ENCODE data around the gene CTXN1. TPM values are rescaled to one million over a fixed set of nuclear protein-coding genes. Genes with fewer than 3 reads are reported as not detected.
A peak's percentile ranks its signal among the peaks of the same experiment; 100 is the strongest.

CTXN1 gene
- total and polyA plus RNA-seq, 2 of the 4 experiments (the other 2 are of a cell fraction) = 0.36 to 7.4 TPM

DNA sequence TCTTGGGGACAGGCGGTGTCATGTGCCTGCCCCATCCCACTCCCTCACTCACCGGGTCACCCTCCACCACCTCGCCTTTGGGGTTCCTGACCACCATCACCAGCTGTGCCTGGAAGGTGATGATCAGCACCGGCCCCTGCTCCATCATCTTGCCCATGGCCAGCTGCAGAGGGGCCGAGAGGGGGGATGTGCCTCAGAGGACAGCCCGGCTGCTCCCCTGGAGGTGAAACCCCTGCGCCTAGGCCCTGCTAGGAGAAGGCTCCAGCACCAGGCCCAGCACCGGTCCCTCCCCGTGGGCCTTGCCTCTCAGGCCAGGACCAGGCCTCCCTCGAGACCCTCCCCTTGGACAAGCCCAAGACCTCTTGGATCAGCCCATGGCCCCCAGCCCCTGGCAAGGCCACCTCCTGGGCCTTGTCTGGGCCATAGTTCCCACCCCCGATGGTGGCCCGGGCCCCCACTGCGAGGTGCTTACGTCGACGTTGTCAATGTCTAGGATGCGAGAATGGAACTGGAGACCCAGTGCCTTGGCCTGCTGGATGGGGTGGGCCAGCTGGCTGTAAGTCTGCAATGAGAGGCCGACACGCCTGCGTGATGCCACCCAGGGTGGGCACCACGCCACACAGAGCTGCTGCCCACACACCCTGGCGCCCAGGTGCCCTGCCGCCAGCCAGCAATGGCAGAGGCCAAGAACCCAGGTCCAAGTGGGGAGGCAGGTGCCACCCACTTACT, 1.8 kb upstream of the CTXN1 start:
- ATAC-seq (ENCODE audit: low read depth) = no peak
- no peak for DNase-seq
- peak overlapping the region; percentile 27 for H2AFZ ChIP-seq (replicated peaks; ENCODE audit: low read length, poor library complexity)
- intact Hi-C loops (cut with micrococcal nuclease) = no loop called here
- peak overlapping the region; percentile 90 for H2AK5ac ChIP-seq (ENCODE audit: low read depth, low read length)
- no peaks in the 10 kb centered on the region for H3K27me3 ChIP-seq (ENCODE audit: control insufficient read depth, insufficient read depth, low read length)
- H2BK20ac ChIP-seq (ENCODE audit: low read depth, low read length) = no peak overlapping the region
- H3K4me2 ChIP-seq (ENCODE audit: low read depth, low read length) = no peak overlapping the region
- H2BK15ac ChIP-seq (ENCODE audit: low read depth, low read length) = peak overlapping the region; percentile 13; the same call in 1 of the 3 replicates
- H3K23ac ChIP-seq (ENCODE audit: low read depth, low read length) = no peak overlapping the region
- peaks cover 7 to 14% of the 10 kb centered on the region in 2 experiments; a peak in 2 of 4 replicates for H3K79me1 ChIP-seq (ENCODE audit: low read depth in 1 of 2, low read length in 2 of 2)
- peak overlapping the region; percentile 3 to 72; a peak in 1 of 4 replicates for H4K8ac ChIP-seq (ENCODE audit: low read depth in 2 of 2, low read length in 2 of 2)
- peak overlapping the region; percentile 29; the same call in 1 of the 2 replicates for H4K91ac ChIP-seq (ENCODE audit: insufficient read depth, low read depth, low read length)
- H4K20me1 ChIP-seq (ENCODE audit: insufficient read depth, low read length) = peaks cover 15% of the 10 kb centered on the region
- H3K27ac ChIP-seq (ENCODE audit: insufficient read depth, low read length) = peak overlapping the region; percentile 95; the same call in 1 of the 2 replicates
- H3K14ac ChIP-seq (replicated peaks; ENCODE audit: low read depth, low read length) = no peak overlapping the region
- peak overlapping the region; percentile 86 for H2AK9ac ChIP-seq (replicated peaks; ENCODE audit: low read depth, low read length, poor library complexity)
- ChIA-PET CTCF (no interaction called here), POLR2A (ENCODE audit: unreplicated experiment) (interaction anchor here (1.0 kb wide), 1 partner anchor 463 kb away, joined by 5 read pairs; the partner anchor contains the start of gene RAB11B)
- H3K36me3 ChIP-seq (ENCODE audit: control insufficient read depth, insufficient read depth, low read length) = peaks cover 23% of the 10 kb centered on the region
- in situ Hi-C loops (cut with MboI; ENCODE audit: low sequenced_read_pairs) = no loop called here
- peaks cover 9% of the 10 kb centered on the region; the same call in 1 of the 2 replicates for H3K9me1 ChIP-seq (ENCODE audit: insufficient read depth, low read length)
- WGBS, 2 experiments (ENCODE audit: extremely low coverage in 2 of 2, insufficient read length in 1 of 2) = 92% methylated on average over 12 of the region's 23 CpGs; no CpG with 5 or more reads in 1 of the 2 experiments
- BruUV-seq (replicated peaks) = no TSS peak
- H3K18ac ChIP-seq (ENCODE audit: low read depth, low read length) = no peak overlapping the region; the same call in 1 of the 2 replicates
- peak overlapping the region; percentile 40 for H3K9ac ChIP-seq (ENCODE audit: low read depth, low read length)
- no peaks in the 10 kb centered on the region for H3K9me3 ChIP-seq (ENCODE audit: control insufficient read depth, insufficient read depth, low read length)
- peak overlapping the region; percentile 23 for H2BK120ac ChIP-seq (ENCODE audit: low read depth, low read length)
- no peak overlapping the region for H3K4me3 ChIP-seq (ENCODE audit: insufficient read depth, low read depth, low read length)
- H3K4me1 ChIP-seq (ENCODE audit: control insufficient read depth, insufficient read depth, low read length) = peaks cover 21% of the 10 kb centered on the region
- dilution Hi-C loops (cut with HindIII; ENCODE audit: low sequenced_read_pairs, unreplicated experiment) = no loop called here
- H4K5ac ChIP-seq (ENCODE audit: low read depth, low read length) = no peak overlapping the region; the same call in 1 of the 2 replicates
- no peak overlapping the region for H3K56ac ChIP-seq (ENCODE audit: extremely low read depth, insufficient read depth, low read length)
- peak overlapping the region; percentile 23 for H2BK5ac ChIP-seq (ENCODE audit: low read depth, low read length, poor library complexity, severe bottlenecking)
- peak overlapping the region; percentile 80 for H3K4ac ChIP-seq (ENCODE audit: low read depth, low read length)
- TF ChIP-seq RAD21 (IDR thresholded peaks at IDR 0.05; ENCODE audit: low read length) = no peak
- TF ChIP-seq, protein P1, sequence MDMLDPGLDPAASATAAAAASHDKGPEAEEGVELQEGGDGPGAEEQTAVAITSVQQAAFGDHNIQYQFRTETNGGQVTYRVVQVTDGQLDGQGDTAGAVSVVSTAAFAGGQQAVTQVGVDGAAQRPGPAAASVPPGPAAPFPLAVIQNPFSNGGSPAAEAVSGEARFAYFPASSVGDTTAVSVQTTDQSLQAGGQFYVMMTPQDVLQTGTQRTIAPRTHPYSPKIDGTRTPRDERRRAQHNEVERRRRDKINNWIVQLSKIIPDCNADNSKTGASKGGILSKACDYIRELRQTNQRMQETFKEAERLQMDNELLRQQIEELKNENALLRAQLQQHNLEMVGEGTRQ (IDR thresholded peaks at IDR 0.05; ENCODE audit: low read depth, low read length) = no peak
- TF ChIP-seq RCOR1 (IDR thresholded peaks at IDR 0.05; ENCODE audit: insufficient replicate concordance, low read length) = no peak
- TF ChIP-seq FOS (IDR thresholded peaks at IDR 0.05; ENCODE audit: low read depth, low read length) = no peak
- no peak for TF ChIP-seq CHD1 (IDR thresholded peaks at IDR 0.05; ENCODE audit: low read depth, low read length)
- no peak for TF ChIP-seq MAFK (IDR thresholded peaks at IDR 0.05; ENCODE audit: low read depth, low read length)
- TF ChIP-seq MXI1 (IDR thresholded peaks at IDR 0.05; ENCODE audit: borderline replicate concordance, low read depth, low read length) = no peak
- TF ChIP-seq, protein P2, sequence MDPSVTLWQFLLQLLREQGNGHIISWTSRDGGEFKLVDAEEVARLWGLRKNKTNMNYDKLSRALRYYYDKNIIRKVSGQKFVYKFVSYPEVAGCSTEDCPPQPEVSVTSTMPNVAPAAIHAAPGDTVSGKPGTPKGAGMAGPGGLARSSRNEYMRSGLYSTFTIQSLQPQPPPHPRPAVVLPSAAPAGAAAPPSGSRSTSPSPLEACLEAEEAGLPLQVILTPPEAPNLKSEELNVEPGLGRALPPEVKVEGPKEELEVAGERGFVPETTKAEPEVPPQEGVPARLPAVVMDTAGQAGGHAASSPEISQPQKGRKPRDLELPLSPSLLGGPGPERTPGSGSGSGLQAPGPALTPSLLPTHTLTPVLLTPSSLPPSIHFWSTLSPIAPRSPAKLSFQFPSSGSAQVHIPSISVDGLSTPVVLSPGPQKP (IDR thresholded peaks at IDR 0.05; ENCODE audit: borderline replicate concordance, low read depth, low read length) = no peak
- TF ChIP-seq CEBPB (IDR thresholded peaks at IDR 0.05; ENCODE audit: low read depth, low read length) = no peak
- no peak for TF ChIP-seq POLR2A (IDR thresholded peaks at IDR 0.05; ENCODE audit: low read depth, low read length)
- TF ChIP-seq MAZ (IDR thresholded peaks at IDR 0.05; ENCODE audit: borderline replicate concordance, low read depth, low read length) = no peak
- no peak for TF ChIP-seq NFE2L2 (IDR thresholded peaks at IDR 0.05; ENCODE audit: low read depth, low read length)
- TF ChIP-seq, protein P3, sequence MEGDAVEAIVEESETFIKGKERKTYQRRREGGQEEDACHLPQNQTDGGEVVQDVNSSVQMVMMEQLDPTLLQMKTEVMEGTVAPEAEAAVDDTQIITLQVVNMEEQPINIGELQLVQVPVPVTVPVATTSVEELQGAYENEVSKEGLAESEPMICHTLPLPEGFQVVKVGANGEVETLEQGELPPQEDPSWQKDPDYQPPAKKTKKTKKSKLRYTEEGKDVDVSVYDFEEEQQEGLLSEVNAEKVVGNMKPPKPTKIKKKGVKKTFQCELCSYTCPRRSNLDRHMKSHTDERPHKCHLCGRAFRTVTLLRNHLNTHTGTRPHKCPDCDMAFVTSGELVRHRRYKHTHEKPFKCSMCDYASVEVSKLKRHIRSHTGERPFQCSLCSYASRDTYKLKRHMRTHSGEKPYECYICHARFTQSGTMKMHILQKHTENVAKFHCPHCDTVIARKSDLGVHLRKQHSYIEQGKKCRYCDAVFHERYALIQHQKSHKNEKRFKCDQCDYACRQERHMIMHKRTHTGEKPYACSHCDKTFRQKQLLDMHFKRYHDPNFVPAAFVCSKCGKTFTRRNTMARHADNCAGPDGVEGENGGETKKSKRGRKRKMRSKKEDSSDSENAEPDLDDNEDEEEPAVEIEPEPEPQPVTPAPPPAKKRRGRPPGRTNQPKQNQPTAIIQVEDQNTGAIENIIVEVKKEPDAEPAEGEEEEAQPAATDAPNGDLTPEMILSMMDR (conservative IDR thresholded peaks at IDR 0.05; ENCODE audit: low read depth, low read length) = no peak
- no peak for TF ChIP-seq SMC3 (IDR thresholded peaks at IDR 0.05; ENCODE audit: low read depth, low read length)

Measured in IMR-90 (cell line).